ENCODE measurements around the gene CRYBA1.

GRCh38 chr17:29212094-29212631 lies 34.5 kb upstream of the CRYBA1 start:
- TF ChIP-seq, protein P1, sequence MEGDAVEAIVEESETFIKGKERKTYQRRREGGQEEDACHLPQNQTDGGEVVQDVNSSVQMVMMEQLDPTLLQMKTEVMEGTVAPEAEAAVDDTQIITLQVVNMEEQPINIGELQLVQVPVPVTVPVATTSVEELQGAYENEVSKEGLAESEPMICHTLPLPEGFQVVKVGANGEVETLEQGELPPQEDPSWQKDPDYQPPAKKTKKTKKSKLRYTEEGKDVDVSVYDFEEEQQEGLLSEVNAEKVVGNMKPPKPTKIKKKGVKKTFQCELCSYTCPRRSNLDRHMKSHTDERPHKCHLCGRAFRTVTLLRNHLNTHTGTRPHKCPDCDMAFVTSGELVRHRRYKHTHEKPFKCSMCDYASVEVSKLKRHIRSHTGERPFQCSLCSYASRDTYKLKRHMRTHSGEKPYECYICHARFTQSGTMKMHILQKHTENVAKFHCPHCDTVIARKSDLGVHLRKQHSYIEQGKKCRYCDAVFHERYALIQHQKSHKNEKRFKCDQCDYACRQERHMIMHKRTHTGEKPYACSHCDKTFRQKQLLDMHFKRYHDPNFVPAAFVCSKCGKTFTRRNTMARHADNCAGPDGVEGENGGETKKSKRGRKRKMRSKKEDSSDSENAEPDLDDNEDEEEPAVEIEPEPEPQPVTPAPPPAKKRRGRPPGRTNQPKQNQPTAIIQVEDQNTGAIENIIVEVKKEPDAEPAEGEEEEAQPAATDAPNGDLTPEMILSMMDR (IDR thresholded peaks at IDR 0.05), result no peak
- no peak for TF ChIP-seq POLR2A (IDR thresholded peaks at IDR 0.05)
- TF ChIP-seq POLR2AphosphoS5 (IDR thresholded peaks at IDR 0.05), result no peak
